ENCODE results near the gene CNTN6. TPM values are rescaled to one million over a fixed set of nuclear protein-coding genes. Genes with fewer than 3 reads are reported as not detected.

The CNTN6 gene
- polyA plus RNA-seq, 2 of the 4 experiments (the other 2 are of a cell fraction), result not detected

DNA sequence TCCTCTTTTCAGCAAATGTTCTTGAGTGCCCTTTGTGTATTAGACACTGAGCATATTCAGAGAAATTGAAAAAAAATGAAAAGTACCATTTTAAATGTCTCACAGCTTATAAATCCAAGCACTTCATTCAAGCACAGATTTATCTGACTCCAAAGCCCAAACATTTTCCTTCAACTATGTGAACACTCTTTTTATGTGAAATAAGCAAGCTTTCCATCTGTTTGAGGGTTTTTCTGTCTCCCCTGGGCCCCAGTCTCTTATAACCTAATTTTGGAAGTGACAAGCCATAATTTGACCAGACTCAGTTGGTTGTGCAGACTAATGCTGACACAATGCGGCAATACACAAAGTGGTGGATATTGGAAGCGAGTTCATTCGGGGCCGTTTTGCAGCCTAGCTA, 170.3 kb downstream of the CNTN6 start:
- FAIRE-seq (no peak), ATAC-seq (no peak), DNase-seq (ENCODE audit: low read depth in 1 of 2, low spot score in 1 of 2) (no peak)
- H3K9me3 ChIP-seq, result no peaks in the 10 kb centered on the region
- no peaks in the 10 kb centered on the region for H3K4me1 ChIP-seq
- no peak overlapping the region for H3K27ac ChIP-seq
- ChIA-PET POLR2A (no interaction called here), CTCF (no interaction called here)
- TF ChIP-seq, protein P1, sequence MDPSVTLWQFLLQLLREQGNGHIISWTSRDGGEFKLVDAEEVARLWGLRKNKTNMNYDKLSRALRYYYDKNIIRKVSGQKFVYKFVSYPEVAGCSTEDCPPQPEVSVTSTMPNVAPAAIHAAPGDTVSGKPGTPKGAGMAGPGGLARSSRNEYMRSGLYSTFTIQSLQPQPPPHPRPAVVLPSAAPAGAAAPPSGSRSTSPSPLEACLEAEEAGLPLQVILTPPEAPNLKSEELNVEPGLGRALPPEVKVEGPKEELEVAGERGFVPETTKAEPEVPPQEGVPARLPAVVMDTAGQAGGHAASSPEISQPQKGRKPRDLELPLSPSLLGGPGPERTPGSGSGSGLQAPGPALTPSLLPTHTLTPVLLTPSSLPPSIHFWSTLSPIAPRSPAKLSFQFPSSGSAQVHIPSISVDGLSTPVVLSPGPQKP (IDR thresholded peaks at IDR 0.05; ENCODE audit: low read depth, low read length), result no peak
- TF ChIP-seq, protein P2, sequence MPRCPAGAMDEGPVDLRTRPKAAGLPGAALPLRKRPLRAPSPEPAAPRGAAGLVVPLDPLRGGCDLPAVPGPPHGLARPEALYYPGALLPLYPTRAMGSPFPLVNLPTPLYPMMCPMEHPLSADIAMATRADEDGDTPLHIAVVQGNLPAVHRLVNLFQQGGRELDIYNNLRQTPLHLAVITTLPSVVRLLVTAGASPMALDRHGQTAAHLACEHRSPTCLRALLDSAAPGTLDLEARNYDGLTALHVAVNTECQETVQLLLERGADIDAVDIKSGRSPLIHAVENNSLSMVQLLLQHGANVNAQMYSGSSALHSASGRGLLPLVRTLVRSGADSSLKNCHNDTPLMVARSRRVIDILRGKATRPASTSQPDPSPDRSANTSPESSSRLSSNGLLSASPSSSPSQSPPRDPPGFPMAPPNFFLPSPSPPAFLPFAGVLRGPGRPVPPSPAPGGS (IDR thresholded peaks at IDR 0.05), result no peak
- no peak for TF ChIP-seq CEBPB (IDR thresholded peaks at IDR 0.05)
- no peak for TF ChIP-seq GATA3 (IDR thresholded peaks at IDR 0.05; ENCODE audit: borderline replicate concordance)
- no peak for TF ChIP-seq POLR2A (IDR thresholded peaks at IDR 0.05; ENCODE audit: low read length)
- no peak for TF ChIP-seq FOXS1 (CRISPR knock-in tag; IDR thresholded peaks at IDR 0.05)
- TF ChIP-seq, protein P3, sequence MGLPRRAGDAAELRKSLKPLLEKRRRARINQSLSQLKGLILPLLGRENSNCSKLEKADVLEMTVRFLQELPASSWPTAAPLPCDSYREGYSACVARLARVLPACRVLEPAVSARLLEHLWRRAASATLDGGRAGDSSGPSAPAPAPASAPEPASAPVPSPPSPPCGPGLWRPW (IDR thresholded peaks at IDR 0.05), result no peak
- no peak overlapping the region for H3K4me3 ChIP-seq
- no peak overlapping the region for H3K4me2 ChIP-seq
- 73% methylated on average over 4 of the region's 4 CpGs for WGBS (ENCODE audit: missing lambda C conversion rate)

DNA sequence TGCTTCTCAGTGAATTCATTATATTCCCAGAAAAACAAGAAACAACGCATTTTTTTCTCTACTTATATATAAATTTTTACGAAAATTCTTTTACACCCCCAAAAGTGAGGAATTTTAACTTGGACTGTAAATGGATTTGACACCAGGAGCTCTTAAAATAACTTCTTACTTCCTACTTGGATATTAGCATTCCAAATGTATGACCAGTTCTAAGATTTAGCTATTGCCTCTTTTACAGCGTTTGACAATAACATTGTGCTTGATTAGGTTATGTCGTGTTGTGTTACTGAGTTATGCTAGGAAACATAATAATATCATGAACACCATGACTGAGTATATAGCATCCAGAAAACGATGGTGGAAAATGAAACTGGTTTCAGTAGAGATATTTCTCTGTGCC, 177.0 kb downstream of the CNTN6 start:
- Histone ChIP-seq H3K4me3 (no peak overlapping the region), H3K9me3 (no peaks in the 10 kb centered on the region), H3K27ac (no peak overlapping the region), H3K4me1 (no peaks in the 10 kb centered on the region), H3K4me2 (no peak overlapping the region)
- 3% methylated on average over 5 of the region's 5 CpGs for WGBS (ENCODE audit: missing lambda C conversion rate)
- FAIRE-seq (no peak), DNase-seq (ENCODE audit: low read depth in 1 of 2, low spot score in 1 of 2) (no peak), ATAC-seq (no peak)
- ChIA-PET CTCF (no interaction called here), POLR2A (no interaction called here)
- TF ChIP-seq TFCP2L1 (CRISPR knock-in tag; IDR thresholded peaks at IDR 0.05) (no peak), RARB (CRISPR knock-in tag; IDR thresholded peaks at IDR 0.05) (no peak), NR3C1 (IDR thresholded peaks at IDR 0.05) (no peak), POLR2AphosphoS2 (conservative IDR thresholded peaks at IDR 0.05; ENCODE audit: low read length) (no peak), PHF8 (IDR thresholded peaks at IDR 0.05; ENCODE audit: borderline replicate concordance, low read depth) (no peak), ZSCAN20 (CRISPR knock-in tag; IDR thresholded peaks at IDR 0.05) (no peak), EP300 (IDR thresholded peaks at IDR 0.05) (no peak), BHLHE40 (IDR thresholded peaks at IDR 0.05; ENCODE audit: low read depth, low read length) (no peak), HOXB13 (CRISPR knock-in tag; IDR thresholded peaks at IDR 0.05; ENCODE audit: low read depth) (no peak), TP53 (CRISPR knock-in tag; IDR thresholded peaks at IDR 0.05) (no peak), CBX8 (IDR thresholded peaks at IDR 0.05) (no peak), ZNF302 (CRISPR knock-in tag; IDR thresholded peaks at IDR 0.05) (no peak)
- TF ChIP-seq, protein P3 (IDR thresholded peaks at IDR 0.05), result no peak
- TF ChIP-seq, protein P4, sequence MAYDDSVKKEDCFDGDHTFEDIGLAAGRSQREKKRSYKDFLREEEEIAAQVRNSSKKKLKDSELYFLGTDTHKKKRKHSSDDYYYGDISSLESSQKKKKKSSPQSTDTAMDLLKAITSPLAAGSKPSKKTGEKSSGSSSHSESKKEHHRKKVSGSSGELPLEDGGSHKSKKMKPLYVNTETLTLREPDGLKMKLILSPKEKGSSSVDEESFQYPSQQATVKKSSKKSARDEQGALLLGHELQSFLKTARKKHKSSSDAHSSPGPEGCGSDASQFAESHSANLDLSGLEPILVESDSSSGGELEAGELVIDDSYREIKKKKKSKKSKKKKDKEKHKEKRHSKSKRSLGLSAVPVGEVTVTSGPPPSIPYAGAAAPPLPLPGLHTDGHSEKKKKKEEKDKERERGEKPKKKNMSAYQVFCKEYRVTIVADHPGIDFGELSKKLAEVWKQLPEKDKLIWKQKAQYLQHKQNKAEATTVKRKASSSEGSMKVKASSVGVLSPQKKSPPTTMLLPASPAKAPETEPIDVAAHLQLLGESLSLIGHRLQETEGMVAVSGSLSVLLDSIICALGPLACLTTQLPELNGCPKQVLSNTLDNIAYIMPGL (CRISPR knock-in tag; IDR thresholded peaks at IDR 0.05; ENCODE audit: borderline replicate concordance), result no peak
- TF ChIP-seq, protein P5, sequence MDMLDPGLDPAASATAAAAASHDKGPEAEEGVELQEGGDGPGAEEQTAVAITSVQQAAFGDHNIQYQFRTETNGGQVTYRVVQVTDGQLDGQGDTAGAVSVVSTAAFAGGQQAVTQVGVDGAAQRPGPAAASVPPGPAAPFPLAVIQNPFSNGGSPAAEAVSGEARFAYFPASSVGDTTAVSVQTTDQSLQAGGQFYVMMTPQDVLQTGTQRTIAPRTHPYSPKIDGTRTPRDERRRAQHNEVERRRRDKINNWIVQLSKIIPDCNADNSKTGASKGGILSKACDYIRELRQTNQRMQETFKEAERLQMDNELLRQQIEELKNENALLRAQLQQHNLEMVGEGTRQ (IDR thresholded peaks at IDR 0.05), result no peak
